SK-N-SH treated with all-trans-retinoic acid at 6 μM for 48 hours (cell line): ENCODE data around the gene SORL1.

ENCODE experiments used
- ATAC-seq: fragments of 200-7000 bp; cut with Tn5 transposase; 3 replicates; pipeline ENCODE4 v1.9.1; 2020; ENCODE audit warnings: mild to moderate bottlenecking, moderate library complexity
- BACH2 ChIP-seq: fragments of 250-450 bp; sonication (Bioruptor Pico); IDR thresholded peaks from 2 replicates; pipeline ENCODE4 v1.9.0; 2021; ENCODE audit warnings: mild to moderate bottlenecking, borderline replicate concordance
- ESRRG ChIP-seq: fragments of 250-450 bp; sonication (Bioruptor Pico); IDR thresholded peaks from 2 replicates; pipeline ENCODE4 v1.6.1; 2021; ENCODE audit warnings: mild to moderate bottlenecking
- GLIS3 ChIP-seq: fragments of 250-450 bp; sonication (Bioruptor Pico); IDR thresholded peaks from 2 replicates; pipeline ENCODE4 v1.5.0; 2020; ENCODE audit warnings: mild to moderate bottlenecking, moderate library complexity
- PPARA ChIP-seq: fragments of 250-450 bp; sonication (Bioruptor Pico); IDR thresholded peaks from 2 replicates; pipeline ENCODE4 v1.5.0; 2020; ENCODE audit warnings: mild to moderate bottlenecking, borderline replicate concordance
- RARB ChIP-seq: fragments of 250-450 bp; sonication (Bioruptor Pico); IDR thresholded peaks from 2 replicates; pipeline ENCODE4 v1.8.0; 2021; ENCODE audit warnings: mild to moderate bottlenecking, moderate library complexity
- SNAI2 ChIP-seq: fragments of 250-450 bp; sonication (Bioruptor Pico); IDR thresholded peaks from 2 replicates; pipeline ENCODE4 v1.5.0; 2020; ENCODE audit warnings: mild to moderate bottlenecking, moderate library complexity
- TCF4 ChIP-seq: fragments of 250-450 bp; sonication (Bioruptor Pico); IDR thresholded peaks from 2 replicates; pipeline ENCODE4 v1.8.0; 2021; ENCODE audit warnings: mild to moderate bottlenecking, moderate library complexity, borderline replicate concordance
- TOX ChIP-seq: fragments of 250-450 bp; sonication (Bioruptor Pico); IDR thresholded peaks from 2 replicates; pipeline ENCODE4 v1.8.0; 2021; ENCODE audit warnings: mild to moderate bottlenecking, moderate library complexity, borderline replicate concordance
- ZC3H10 ChIP-seq: fragments of 250-450 bp; sonication (Bioruptor Pico); IDR thresholded peaks from 2 replicates; pipeline ENCODE4 v1.5.1; 2021; ENCODE audit warnings: mild to moderate bottlenecking, moderate library complexity
- ZFP30 ChIP-seq: fragments of 450-650 bp; formaldehyde crosslinking; IDR thresholded peaks from 2 replicates; pipeline ENCODE4 v1.5.0; 2022; ENCODE audit warnings: mild to moderate bottlenecking, moderate library complexity
- ZNF8 ChIP-seq: fragments of 450-650 bp; formaldehyde crosslinking; IDR thresholded peaks from 2 replicates; pipeline ENCODE4 v1.5.0; 2020; ENCODE audit warnings: mild to moderate bottlenecking, moderate library complexity
- TF ChIP-seq, protein P1 (sequence below): fragments of 250-450 bp; sonication (Bioruptor Pico); IDR thresholded peaks from 2 replicates; pipeline ENCODE4 v1.5.1; 2020; ENCODE audit warnings: low read depth, mild to moderate bottlenecking, moderate library complexity
- TF ChIP-seq, protein P2 (sequence below): fragments of 250-450 bp; sonication (Bioruptor Pico); IDR thresholded peaks from 2 replicates; pipeline ENCODE4 v1.8.0; 2021; ENCODE audit warnings: low read depth, mild to moderate bottlenecking, moderate library complexity, borderline replicate concordance
- TF ChIP-seq, protein P3 (sequence below): fragments of 250-450 bp; sonication (Bioruptor Pico); IDR thresholded peaks from 2 replicates; pipeline ENCODE4 v1.8.0; 2020; ENCODE audit warnings: mild to moderate bottlenecking, moderate library complexity, borderline replicate concordance
- TF ChIP-seq, protein P4 (sequence below): fragments of 250-450 bp; sonication (Bioruptor Pico); IDR thresholded peaks from 2 replicates; pipeline ENCODE4 v1.5.0; 2020; ENCODE audit warnings: mild to moderate bottlenecking, moderate library complexity

SORL1 gene

DNA sequence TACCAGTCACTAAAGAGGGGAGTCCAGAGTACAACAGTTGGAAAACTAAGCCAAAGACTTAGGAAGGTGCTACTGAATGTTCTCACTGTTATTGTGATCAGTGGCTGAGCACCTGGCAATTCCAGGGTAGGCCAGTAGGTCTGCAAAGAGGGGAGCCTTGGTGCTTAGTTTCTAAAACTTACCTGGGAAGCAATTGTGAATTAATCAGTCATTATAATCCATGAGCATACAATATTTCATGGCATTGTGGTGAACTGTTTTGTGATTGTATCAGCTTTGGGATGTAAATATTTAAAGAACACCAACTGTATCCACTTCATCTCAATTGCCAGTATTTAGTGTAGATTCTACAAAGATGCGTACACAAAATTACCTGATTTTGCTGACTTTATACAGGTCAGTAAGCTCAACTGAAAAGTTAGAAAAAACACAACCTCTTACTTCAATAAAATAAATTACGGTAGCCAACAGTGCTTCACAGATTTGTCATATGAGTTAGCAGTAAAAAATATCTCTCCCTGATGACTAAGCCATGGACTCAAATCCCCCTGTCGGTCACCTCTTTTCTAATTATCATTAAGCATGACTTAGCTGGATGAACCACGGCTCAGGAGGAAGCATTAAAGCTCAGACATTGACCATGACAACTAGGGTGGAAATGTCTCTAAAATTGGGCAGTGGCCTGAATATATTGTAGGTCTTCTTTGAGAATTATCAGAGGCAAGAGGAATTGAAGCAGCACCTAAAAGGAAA lies 30.8 kb upstream of the SORL1 start:
- no peak for ATAC-seq
- TF ChIP-seq ESRRG (CRISPR knock-in tag) (no peak), ZNF8 (CRISPR knock-in tag) (no peak)

- TF ChIP-seq ZFP30 (CRISPR knock-in tag), result no peak
- TF ChIP-seq, protein P1, sequence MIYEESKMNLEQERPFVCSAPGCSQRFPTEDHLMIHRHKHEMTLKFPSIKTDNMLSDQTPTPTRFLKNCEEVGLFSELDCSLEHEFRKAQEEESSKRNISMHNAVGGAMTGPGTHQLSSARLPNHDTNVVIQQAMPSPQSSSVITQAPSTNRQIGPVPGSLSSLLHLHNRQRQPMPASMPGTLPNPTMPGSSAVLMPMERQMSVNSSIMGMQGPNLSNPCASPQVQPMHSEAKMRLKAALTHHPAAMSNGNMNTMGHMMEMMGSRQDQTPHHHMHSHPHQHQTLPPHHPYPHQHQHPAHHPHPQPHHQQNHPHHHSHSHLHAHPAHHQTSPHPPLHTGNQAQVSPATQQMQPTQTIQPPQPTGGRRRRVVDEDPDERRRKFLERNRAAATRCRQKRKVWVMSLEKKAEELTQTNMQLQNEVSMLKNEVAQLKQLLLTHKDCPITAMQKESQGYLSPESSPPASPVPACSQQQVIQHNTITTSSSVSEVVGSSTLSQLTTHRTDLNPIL, result no peak
- TF ChIP-seq GLIS3, result no peak
- TF ChIP-seq PPARA (CRISPR knock-in tag), result no peak
- ATAC-seq, result no peak
Observed at GRCh38 chr11:121422675-121423074, 29.4 kb upstream of the SORL1 start.

DNA sequence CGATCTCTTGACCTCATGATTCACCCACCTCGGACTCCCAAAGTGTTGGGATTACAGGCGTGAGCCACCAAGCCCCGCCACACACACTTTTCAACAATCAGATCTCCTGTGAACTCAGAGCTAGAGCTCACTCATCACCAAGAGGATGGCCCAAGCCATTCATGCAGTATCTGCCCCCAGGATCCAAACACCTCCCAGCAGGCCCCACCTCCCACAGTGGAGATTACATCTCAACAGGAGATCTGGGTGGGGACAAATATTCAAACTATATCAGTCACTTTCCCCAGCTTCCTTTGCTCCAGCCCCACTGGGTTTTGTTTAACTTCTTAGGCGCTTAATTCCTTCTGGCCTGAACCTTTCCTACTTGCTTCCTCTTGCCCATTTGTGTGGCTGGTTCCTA lies 26.3 kb upstream of the SORL1 start:
- TF ChIP-seq RARB (CRISPR knock-in tag), result no peak
- TF ChIP-seq TOX (CRISPR knock-in tag), result no peak
- no peak for ATAC-seq

DNA sequence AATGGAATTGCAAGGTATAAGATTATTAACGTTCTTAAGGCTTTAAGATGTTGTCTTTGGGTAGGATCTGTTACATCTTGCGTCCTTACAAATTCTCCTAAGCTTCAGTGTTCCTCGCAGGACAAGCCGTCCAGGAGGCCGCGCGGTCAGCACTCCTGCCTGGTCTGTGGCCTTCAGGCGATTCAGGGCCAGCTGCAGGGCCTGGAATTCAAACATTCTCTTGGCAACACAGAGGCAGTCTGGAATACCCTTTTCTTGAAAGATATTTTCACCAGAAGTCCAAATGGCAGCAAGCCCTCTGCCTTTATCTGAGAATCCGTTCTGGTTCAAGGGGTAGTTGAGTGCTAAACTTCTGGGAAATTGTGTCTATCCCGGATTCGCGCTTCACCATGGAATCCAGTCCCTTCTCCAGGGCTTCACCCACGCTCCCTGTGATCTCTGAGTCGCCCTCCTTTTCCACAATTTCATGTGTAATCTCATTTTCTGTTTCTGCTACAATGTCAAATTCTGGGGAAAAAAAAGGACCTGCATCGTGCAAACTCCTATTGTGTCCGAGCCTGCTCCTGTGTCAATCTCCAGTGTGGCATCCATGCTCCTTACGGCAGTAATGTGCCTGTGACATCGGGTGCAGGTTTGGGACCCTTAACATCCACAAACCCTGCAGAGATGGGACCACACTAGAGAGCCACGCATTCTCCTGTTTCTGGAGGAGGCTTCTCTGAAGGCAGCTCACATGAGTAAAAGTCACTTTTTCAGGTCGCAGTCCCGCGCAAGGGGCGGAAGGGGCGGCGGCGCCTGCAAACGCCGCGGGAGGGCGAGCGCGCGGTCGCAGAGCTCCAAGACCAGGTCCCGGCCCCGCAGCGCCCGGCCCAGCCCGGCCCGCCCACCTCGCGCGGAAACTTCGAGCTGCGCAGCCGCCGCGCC lies 25.4 kb upstream of the SORL1 start:
- TF ChIP-seq RARB (CRISPR knock-in tag) (no peak), TCF4 (no peak), ZC3H10 (CRISPR knock-in tag) (no peak), ZFP30 (CRISPR knock-in tag) (no peak)
- TF ChIP-seq, protein P1, result no peak
- ATAC-seq, result peak; percentile 91

- TF ChIP-seq SNAI2 (CRISPR knock-in tag), result no peak
- TF ChIP-seq ZFP30 (CRISPR knock-in tag), result no peak
- no peak for TF ChIP-seq BACH2 (CRISPR knock-in tag)
- TF ChIP-seq, protein P1, result no peak
- no peak for TF ChIP-seq ESRRG (CRISPR knock-in tag)
- TF ChIP-seq, protein P2, sequence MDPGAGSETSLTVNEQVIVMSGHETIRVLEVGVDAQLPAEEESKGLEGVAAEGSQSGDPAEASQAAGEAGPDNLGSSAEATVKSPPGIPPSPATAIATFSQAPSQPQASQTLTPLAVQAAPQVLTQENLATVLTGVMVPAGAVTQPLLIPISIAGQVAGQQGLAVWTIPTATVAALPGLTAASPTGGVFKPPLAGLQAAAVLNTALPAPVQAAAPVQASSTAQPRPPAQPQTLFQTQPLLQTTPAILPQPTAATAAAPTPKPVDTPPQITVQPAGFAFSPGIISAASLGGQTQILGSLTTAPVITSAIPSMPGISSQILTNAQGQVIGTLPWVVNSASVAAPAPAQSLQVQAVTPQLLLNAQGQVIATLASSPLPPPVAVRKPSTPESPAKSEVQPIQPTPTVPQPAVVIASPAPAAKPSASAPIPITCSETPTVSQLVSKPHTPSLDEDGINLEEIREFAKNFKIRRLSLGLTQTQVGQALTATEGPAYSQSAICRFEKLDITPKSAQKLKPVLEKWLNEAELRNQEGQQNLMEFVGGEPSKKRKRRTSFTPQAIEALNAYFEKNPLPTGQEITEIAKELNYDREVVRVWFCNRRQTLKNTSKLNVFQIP (CRISPR knock-in tag), result no peak
- no peak for ATAC-seq
Observed at GRCh38 chr11:121427400-121427744, 24.7 kb upstream of the SORL1 start.

DNA sequence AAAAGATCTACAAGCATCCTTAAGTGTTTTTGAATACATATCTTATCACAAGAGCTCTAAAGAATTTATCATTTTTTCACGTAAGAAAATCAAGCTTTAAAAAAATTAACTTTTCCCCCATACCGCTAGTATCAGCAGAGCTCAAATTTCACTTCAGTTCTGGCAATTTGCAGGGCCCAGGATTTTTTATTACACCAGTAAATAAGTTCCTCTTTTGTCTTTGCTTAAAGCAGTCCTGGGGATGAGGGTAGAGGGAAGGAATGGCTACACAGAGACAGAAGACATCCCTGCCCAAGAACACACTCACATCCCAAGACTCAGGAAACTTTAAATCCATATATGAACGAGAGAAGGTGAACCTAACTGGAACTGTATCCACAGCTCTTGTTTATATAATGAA lies 22.6 kb upstream of the SORL1 start:
- ATAC-seq, result no peak
- TF ChIP-seq, protein P3, sequence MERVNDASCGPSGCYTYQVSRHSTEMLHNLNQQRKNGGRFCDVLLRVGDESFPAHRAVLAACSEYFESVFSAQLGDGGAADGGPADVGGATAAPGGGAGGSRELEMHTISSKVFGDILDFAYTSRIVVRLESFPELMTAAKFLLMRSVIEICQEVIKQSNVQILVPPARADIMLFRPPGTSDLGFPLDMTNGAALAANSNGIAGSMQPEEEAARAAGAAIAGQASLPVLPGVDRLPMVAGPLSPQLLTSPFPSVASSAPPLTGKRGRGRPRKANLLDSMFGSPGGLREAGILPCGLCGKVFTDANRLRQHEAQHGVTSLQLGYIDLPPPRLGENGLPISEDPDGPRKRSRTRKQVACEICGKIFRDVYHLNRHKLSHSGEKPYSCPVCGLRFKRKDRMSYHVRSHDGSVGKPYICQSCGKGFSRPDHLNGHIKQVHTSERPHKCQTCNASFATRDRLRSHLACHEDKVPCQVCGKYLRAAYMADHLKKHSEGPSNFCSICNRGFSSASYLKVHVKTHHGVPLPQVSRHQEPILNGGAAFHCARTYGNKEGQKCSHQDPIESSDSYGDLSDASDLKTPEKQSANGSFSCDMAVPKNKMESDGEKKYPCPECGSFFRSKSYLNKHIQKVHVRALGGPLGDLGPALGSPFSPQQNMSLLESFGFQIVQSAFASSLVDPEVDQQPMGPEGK (CRISPR knock-in tag), result no peak
- TF ChIP-seq ZNF8 (CRISPR knock-in tag), result no peak
- TF ChIP-seq, protein P4, sequence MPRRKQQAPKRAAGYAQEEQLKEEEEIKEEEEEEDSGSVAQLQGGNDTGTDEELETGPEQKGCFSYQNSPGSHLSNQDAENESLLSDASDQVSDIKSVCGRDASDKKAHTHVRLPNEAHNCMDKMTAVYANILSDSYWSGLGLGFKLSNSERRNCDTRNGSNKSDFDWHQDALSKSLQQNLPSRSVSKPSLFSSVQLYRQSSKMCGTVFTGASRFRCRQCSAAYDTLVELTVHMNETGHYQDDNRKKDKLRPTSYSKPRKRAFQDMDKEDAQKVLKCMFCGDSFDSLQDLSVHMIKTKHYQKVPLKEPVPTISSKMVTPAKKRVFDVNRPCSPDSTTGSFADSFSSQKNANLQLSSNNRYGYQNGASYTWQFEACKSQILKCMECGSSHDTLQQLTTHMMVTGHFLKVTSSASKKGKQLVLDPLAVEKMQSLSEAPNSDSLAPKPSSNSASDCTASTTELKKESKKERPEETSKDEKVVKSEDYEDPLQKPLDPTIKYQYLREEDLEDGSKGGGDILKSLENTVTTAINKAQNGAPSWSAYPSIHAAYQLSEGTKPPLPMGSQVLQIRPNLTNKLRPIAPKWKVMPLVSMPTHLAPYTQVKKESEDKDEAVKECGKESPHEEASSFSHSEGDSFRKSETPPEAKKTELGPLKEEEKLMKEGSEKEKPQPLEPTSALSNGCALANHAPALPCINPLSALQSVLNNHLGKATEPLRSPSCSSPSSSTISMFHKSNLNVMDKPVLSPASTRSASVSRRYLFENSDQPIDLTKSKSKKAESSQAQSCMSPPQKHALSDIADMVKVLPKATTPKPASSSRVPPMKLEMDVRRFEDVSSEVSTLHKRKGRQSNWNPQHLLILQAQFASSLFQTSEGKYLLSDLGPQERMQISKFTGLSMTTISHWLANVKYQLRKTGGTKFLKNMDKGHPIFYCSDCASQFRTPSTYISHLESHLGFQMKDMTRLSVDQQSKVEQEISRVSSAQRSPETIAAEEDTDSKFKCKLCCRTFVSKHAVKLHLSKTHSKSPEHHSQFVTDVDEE (CRISPR knock-in tag), result no peak
